ENCODE results near the gene PKHD1.

- no peak for TF ChIP-seq CREB1 (IDR thresholded peaks at IDR 0.05)
- TF ChIP-seq POLR2A (IDR thresholded peaks at IDR 0.05; ENCODE audit: control extremely low read depth in 1 of 2, low read depth in 2 of 2, low read length in 2 of 2) = no peak
- no peak for TF ChIP-seq TAF1 (IDR thresholded peaks at IDR 0.05; ENCODE audit: low read depth, low read length)
- no peak for TF ChIP-seq CTCF (IDR thresholded peaks at IDR 0.05; ENCODE audit: control extremely low read depth in 1 of 3, insufficient read depth in 1 of 3, low read depth in 1 of 3, low read length in 3 of 3)
- no peak for TF ChIP-seq EP300 (IDR thresholded peaks at IDR 0.05; ENCODE audit: borderline replicate concordance in 1 of 2, low read depth in 2 of 2, low read length in 2 of 2)
- TF ChIP-seq ATF3 (IDR thresholded peaks at IDR 0.05; ENCODE audit: insufficient read depth, low read depth, low read length) = no peak
- no peak for TF ChIP-seq CHD2 (IDR thresholded peaks at IDR 0.05; ENCODE audit: low read length)
- TF ChIP-seq EZH2 (IDR thresholded peaks at IDR 0.05; ENCODE audit: low read depth, low read length, severe bottlenecking) = no peak
- no peak for TF ChIP-seq POLR2AphosphoS5 (IDR thresholded peaks at IDR 0.05; ENCODE audit: low read depth, low read length)
Measured at GRCh38 chr6:51830666-51831065, 256.7 kb downstream of the PKHD1 start.

All from H1 (cell line).